GM10847 (cell line): ENCODE results near the gene CLP1.
A peak's percentile ranks its signal among the peaks of the same experiment; 100 is the strongest.

Experiments
- POLR2A ChIP-seq: IDR thresholded peaks from 2 replicates; pipeline ENCODE4 v1.6.1; 2011; ENCODE audit not compliant: insufficient read length; ENCODE audit errors: extremely low read depth

CLP1 gene

DNA sequence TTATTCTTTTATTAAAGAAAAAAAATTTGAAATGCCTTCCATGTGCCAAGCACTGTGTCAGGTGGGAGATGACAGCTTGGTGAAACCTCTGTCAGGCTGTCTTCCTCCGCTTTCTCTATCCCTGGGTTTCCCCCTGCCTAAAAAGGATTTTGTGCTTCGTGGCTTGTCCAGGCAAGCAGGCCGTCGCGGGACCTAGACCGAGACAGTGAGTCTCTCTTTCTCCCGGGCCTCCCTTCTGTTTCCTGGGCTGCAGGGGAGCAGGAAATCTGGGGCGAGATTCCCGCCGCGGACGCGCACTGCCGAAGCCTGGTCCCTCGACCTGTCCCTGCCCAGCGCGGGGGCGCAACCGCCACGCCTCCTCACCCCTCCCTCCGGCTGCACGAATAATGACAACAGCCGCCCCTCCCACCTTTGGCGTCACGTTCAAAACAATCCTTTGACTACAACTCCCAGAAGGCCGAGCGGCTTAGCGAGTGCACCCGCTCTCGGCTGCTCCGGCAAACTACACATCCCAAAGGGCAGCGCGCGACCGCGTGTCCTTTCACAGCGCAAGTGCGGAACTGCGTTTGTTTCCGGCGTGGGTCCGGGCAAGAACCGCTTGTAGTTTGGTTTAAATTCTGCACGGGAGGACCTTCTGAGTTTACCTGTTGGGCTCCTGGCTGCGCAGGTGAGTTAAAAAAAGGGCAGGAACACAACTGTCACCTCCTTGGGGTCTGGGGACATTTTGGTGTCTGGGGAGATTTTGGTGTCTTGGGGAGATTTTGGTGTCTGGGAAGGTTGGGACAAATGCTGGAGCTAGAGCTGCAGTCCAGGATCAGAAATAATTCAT lies at the start of gene CLP1:
TSS of gene CLP1 (plus strand) at position 569 of the 829 bp plus-strand sequence. CDS start 1,715 bp downstream, outside the sequence.
- peak; percentile 43 for TF ChIP-seq POLR2A

DNA sequence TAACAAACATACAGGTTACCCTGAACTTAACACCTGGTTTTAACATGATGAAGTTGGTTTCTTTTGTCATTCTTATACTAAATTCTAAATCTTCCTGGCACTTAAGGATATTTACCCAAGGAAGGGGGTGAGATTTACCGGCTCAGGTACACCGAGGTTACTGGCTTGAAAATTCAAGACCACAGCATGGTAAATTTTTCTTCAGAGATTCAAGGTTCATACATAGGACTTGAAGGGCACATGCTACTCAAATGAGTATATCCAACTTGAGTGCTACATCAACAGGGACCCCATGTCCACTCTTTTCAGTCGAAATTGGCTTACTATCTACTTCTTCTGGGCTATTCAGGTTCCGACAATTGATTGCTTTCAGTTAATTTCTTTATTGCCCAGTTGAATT lies 47.4 kb upstream of the CLP1 start:
- TF ChIP-seq POLR2A: no peak

DNA sequence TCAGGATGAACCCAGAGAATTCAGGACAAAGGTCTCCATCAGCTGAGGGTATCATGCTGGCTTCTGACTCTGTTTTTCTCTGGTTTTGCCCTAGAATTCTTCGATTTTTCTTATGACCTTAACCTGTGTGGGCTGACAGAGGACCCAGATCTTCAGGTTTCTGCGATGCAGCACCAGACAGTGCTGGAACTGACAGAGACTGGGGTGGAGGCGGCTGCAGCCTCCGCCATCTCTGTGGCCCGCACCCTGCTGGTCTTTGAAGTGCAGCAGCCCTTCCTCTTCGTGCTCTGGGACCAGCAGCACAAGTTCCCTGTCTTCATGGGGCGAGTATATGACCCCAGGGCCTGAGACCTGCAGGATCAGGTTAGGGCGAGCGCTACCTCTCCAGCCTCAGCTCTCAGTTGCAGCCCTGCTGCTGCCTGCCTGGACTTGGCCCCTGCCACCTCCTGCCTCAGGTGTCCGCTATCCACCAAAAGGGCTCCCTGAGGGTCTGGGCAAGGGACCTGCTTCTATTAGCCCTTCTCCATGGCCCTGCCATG lies 43.3 kb upstream of the CLP1 start:
- TF ChIP-seq POLR2A: no peak

DNA sequence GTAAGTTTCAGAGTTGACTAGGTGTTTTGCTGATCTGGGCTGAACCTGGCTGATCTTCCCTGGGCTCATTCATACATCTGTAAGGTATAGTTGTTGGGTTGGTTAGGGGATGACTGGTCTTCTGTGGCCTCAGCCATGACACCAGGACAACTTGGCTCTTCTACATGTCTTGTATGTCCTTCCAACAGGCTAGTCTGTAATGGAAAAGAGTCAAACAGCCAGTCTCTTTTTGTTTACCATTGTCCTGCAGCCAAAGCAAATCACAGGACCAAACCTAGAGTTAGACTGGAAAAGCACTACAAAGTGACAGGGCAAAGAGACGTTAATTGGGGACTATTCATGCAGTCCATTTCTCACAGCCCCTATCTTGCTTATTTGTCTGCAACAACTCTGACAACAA lies 42.3 kb upstream of the CLP1 start:
- no peak for TF ChIP-seq POLR2A

DNA sequence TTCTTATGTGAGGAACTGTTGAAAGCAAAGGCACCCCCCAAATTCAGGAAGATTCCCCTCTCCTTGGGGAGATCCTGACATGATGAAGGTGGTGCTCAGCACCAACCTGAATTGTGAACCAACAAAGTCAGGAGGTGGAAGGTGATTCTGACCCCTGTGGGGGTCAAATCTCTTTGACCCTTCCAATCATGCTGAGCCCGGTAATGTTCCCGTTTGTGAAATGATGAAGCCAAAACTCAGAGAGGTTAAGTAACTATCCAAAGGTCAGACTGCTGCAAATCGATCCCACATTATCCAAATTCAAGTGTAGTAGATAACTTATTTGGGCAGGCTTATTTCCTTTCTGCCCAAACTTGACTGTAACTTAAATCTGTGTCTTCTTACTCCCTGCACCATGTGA lies 41.0 kb upstream of the CLP1 start:
- TF ChIP-seq POLR2A: no peak

DNA sequence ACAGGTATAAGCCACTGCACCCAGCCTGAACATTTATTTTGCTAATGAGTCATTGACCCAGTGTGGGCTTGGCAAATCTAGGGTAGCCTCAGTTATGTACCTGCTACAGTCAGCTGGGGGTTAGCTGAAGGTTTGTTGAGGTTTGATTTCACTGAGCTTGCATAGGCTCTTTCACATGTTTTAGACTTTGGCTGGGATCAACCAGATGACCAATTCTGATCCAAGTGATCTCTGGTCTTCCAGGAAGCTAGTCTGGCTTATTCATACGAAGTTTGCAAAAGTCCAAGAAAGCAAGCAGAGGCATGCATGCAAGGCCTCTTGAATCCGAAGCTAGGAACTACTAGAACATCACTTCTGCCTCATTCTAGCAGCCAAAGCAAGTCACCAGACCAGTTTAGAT lies 39.1 kb upstream of the CLP1 start:
- no peak for TF ChIP-seq POLR2A

DNA sequence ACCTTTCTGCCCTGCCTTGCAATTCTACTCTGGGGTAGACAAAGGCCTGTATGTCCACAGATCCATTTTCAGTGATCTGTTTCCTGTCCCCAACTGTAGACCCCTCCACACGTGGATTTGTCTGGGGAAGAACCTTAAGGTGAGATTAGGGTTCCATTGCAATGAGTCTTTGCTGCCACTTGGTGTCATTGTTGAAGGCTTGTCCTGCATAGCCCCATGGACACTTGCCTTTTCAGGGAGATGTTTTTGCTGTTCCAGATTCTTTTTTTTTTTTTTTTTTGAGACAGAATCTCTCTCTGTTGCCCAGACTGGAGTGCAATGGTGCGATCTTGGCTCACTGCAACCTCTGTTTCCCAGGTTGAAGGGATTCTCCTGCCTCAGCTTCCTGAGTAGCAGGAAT lies 38.2 kb upstream of the CLP1 start:
- TF ChIP-seq POLR2A: no peak

DNA sequence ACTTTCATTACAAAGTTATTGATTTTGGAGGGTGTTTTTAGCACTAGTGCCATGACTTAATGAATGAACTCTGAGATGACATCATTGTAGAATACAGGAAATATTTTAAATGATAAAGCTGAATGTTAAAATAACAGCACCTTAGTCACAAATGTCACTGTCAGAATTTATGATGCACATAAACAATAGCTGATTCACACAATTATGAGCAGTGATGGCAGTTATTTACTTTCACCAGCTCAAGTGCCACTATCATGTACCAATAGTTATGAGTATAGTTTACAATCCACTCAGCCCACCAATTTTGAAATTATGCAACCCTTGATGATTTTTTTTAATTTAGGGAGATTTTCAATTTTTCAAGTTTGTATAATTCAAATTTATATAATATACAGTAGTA lies 37.1 kb upstream of the CLP1 start:
- TF ChIP-seq POLR2A: no peak

DNA sequence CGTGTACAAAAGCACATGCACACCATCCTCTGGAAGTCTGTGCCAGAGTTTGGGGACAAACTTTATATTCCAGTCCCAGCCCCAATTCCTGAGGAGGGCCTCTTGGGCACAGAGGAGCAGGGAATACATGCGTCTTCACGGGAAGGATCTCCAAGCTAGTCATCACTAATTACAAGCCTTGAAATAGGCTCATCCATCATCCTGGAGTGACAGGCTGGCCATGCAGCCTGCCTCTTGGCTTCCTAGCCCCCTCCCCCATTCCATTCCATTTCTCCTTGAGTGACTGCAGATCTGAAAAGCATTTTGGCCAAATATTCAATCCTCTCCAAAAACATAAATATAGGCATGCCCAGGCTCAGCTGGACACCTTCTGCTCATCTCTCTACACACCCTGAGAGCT lies 35.3 kb upstream of the CLP1 start:
- no peak for TF ChIP-seq POLR2A

DNA sequence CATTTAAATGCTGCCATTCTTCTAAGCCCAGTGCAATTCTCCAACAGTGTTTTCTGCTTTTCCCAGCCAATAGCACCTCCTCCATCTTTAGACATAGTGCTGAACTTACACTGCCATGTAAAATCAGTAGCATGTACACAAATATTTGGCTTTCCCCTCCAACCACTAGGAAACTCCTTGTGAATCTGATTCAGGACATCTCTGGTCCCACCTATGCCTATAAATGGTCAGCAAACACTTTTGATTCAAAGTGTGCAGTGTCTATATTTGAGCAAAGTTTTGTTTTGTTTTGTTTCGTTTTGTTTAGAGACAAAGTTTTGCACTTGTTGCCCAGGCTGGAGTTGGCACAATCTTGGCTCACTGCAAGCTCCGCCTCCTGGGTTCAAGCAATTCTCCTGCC lies 32.7 kb upstream of the CLP1 start:
- TF ChIP-seq POLR2A: no peak

DNA sequence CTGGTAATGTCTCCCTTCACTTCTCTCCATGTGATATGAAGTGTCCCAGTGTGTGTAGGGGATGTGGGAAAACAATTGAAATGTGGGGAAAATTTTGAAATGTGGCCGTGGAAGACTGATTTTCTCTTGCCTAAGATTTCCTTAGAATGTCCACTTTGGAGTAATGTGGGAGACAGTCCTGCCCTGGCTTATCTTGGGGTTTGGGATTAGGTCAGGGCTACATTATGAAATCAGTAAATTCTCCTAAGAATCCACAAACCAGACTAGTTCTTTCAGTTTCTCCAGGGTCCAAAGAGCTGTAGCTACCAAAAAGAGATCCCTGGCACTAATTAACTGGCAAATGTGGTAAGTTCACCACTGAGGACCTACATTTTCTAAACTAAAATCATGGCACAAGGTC lies 30.7 kb upstream of the CLP1 start:
- no peak for TF ChIP-seq POLR2A

DNA sequence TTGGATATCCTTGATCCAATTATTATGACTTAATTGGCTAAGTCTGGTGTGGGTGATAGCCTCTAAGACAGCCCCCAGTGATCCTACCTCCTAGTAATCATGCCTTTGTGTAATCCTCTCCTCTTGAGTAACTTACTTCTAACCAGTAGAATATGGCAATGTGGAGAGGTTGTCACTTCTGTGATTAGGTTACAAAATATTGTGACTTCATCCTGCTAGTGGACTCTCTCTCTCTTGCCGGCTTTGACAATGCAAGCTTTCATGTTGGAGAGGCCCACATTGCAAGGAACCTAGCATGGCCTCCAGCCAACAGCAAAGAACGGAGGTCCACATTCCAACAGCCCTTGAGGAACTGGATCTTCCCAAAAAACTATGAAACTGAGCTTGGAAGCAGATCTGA lies 27.4 kb upstream of the CLP1 start:
- no peak for TF ChIP-seq POLR2A

DNA sequence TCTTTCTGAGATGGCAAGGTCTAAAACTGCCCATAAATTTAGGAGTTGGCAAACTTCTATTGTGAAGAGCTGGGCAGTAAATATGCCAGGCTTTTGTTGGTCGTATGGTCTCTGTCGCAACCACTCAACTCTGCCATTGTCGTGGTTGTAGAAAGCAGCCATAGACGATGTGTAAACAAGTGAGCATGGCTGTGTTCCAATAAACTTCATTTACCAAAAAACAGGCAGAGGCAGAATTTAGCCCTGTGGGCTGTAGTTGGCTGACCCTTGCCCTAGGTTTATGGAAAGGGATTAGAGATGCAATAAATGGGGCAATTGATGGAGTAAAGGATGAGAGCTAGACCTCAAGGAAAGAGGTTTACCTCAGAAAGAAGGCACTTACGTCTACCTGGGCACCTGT lies 25.4 kb upstream of the CLP1 start:
- TF ChIP-seq POLR2A: no peak

DNA sequence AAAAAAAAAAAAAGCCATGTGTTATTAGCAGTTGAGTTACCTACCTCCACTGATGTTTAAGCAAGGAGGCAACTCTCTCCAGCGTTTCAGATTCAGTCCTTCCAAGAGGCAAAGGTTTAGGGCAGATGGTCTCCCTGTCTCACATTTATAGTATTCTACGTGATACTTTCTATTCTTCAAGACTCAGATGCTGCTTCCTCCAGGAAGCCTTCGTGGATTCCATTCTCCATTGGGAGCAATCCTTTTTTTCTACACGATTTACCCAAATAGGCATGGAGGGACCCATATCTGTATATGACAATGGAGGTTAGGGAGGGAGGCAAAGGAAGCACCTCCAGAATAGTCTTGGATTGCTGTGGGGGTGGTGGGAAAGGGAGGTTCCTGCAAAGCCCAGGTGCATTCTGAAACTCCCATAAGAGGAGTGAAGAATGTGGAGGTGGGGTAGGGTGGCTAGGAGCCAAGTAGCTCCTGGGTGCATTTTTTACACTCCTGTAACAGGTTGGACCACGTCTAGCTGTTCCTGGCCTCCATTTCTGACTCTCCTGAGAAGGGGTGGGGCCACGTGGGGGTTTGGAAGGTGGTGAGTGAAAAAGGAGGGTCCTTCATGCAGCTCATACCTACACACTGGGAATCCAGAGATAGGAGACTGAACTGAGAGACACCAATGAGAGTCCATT lies 24.0 kb upstream of the CLP1 start:
- no peak for TF ChIP-seq POLR2A

DNA sequence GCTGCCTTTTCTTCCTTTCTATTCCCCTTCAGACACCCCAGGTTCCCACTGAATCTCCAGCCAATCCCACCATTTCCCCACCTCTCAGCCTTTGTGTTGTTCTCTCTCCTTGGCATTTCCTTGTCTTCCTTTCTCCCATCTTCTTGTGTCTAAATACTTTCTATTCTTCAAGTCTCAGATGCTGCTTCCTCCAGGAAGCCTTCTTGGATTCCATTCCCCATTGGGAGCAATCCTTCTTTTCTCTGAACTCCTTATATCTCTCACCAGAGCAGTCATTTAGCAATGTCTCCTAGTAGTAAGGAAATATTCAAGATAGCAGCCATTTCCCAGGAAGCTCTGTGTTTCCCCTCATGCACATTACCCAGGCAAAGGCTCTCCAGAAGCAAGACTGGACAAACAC lies 23.3 kb upstream of the CLP1 start:
- no peak for TF ChIP-seq POLR2A

DNA sequence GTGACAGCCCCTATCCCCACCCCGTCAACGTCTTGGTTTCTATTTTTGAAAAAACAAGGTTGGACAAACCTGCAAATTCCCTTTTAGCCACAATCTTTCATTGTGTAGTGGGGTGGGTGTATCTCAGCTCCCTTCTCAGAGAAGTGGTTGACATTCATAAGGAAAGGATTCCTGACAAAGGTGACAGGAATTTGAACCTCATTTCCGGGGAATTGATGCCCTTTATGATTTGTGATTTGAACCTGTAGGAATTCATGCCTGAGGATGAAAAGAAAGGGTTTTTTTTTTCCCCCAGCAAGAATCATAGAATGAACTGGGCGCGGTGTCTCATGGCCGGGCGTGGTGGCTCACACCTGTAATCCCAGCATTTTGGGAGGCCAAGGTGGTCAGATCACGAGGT lies 22.3 kb upstream of the CLP1 start:
- TF ChIP-seq POLR2A: no peak
